ENCODE results near the gene ADARB1.

The ADARB1 gene

GRCh38 chr21:45224189-45224938 lies 150.0 kb downstream of the ADARB1 start:
- TF ChIP-seq CTCF (IDR thresholded peaks at IDR 0.05), result no peak
- H3K4me3 Mint-ChIP-seq, result no peak overlapping the region
- H3K9me3 Mint-ChIP-seq, result no peaks in the 10 kb centered on the region
- H3K27ac Mint-ChIP-seq, result no peak overlapping the region
- H3K4me1 Mint-ChIP-seq, result no peaks in the 10 kb centered on the region
- peaks cover 13% of the 10 kb centered on the region for H3K27me3 Mint-ChIP-seq (ENCODE audit: low read depth, poor library complexity)
- peaks cover 7% of the 10 kb centered on the region for H3K36me3 Mint-ChIP-seq (ENCODE audit: low read depth)
- DNase-seq, result no peak

- H3K36me3 Mint-ChIP-seq (ENCODE audit: low read depth), result peaks cover 7% of the 10 kb centered on the region
- no peak for DNase-seq
- no peaks in the 10 kb centered on the region for H3K9me3 Mint-ChIP-seq
- no peak for TF ChIP-seq CTCF (IDR thresholded peaks at IDR 0.05)
- peaks cover 13% of the 10 kb centered on the region for H3K27me3 Mint-ChIP-seq (ENCODE audit: low read depth, poor library complexity)
- no peak overlapping the region for H3K4me3 Mint-ChIP-seq
- H3K27ac Mint-ChIP-seq, result no peak overlapping the region
- H3K4me1 Mint-ChIP-seq, result no peaks in the 10 kb centered on the region
Observed at GRCh38 chr21:45225041-45225740, 150.8 kb downstream of the ADARB1 start.

GRCh38 chr21:45225741-45226327 lies 151.5 kb downstream of the ADARB1 start:
- H3K27me3 Mint-ChIP-seq (ENCODE audit: low read depth, poor library complexity), result peaks cover 9% of the 10 kb centered on the region
- no peaks in the 10 kb centered on the region for H3K9me3 Mint-ChIP-seq
- no peak overlapping the region for H3K27ac Mint-ChIP-seq
- TF ChIP-seq CTCF (IDR thresholded peaks at IDR 0.05), result no peak
- no peak for DNase-seq
- no peaks in the 10 kb centered on the region for H3K4me1 Mint-ChIP-seq
- H3K4me3 Mint-ChIP-seq, result no peak overlapping the region
- peaks cover 5% of the 10 kb centered on the region for H3K36me3 Mint-ChIP-seq (ENCODE audit: low read depth)

GRCh38 chr21:45226540-45227326 lies 152.4 kb downstream of the ADARB1 start:
- no peak for TF ChIP-seq CTCF (IDR thresholded peaks at IDR 0.05)
- Mint-ChIP-seq H3K9me3 (no peaks in the 10 kb centered on the region), H3K27me3 (ENCODE audit: low read depth, poor library complexity) (peaks cover 9% of the 10 kb centered on the region), H3K4me3 (no peak overlapping the region), H3K27ac (no peak overlapping the region), H3K36me3 (ENCODE audit: low read depth) (no peaks in the 10 kb centered on the region), H3K4me1 (no peaks in the 10 kb centered on the region)
- no peak for DNase-seq

GRCh38 chr21:45227735-45228134 lies 153.4 kb downstream of the ADARB1 start:
- Mint-ChIP-seq H3K36me3 (ENCODE audit: low read depth) (no peaks in the 10 kb centered on the region), H3K27ac (no peak overlapping the region), H3K4me1 (no peaks in the 10 kb centered on the region), H3K27me3 (ENCODE audit: low read depth, poor library complexity) (peaks cover 9% of the 10 kb centered on the region), H3K9me3 (no peaks in the 10 kb centered on the region), H3K4me3 (no peak overlapping the region)
- no peak for TF ChIP-seq CTCF (IDR thresholded peaks at IDR 0.05)
- no peak for DNase-seq
